ENCODE measurements around the gene ZNF827.

ZNF827 gene

DNA sequence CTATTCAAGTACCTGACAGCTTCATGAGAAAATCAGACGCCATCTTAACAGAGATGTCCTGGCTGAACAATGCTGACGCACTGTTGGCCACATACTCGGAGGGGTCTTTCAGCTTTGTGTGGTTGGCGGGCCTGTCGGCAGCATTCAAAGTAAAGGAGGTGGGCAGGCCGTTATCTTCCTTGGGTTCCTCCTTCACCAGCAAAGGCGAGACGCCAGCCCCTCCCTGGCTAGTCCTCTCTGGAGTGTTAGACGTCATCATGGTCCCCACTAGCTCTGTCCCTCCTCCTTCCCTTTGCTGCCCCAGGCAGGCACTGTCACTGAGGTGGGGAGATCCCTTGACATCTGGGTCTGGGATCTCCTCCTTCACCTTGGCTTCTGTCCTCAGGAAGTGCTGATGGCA is 53.0 kb downstream of the ZNF827 start:
- DNase-seq = no peak

DNA sequence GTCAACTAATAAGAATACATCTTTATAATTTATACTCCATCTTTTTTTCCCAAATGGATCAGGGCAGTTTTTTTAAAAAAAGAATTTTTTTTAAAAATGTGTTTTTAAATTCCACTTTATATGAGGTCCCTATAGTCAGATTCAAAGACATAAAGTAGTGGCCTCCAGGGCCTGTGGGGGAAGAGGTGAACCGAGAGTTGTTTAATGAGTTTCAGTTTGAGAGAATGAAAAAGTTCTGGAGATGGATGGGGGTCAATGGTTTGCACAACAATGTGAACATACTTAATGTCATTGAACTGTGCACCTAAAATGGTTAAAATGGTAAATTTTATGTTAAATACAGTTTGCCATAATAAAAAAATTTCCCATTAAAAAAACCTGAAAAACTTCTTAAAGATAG is 53.8 kb downstream of the ZNF827 start:
- no peak for DNase-seq

DNA sequence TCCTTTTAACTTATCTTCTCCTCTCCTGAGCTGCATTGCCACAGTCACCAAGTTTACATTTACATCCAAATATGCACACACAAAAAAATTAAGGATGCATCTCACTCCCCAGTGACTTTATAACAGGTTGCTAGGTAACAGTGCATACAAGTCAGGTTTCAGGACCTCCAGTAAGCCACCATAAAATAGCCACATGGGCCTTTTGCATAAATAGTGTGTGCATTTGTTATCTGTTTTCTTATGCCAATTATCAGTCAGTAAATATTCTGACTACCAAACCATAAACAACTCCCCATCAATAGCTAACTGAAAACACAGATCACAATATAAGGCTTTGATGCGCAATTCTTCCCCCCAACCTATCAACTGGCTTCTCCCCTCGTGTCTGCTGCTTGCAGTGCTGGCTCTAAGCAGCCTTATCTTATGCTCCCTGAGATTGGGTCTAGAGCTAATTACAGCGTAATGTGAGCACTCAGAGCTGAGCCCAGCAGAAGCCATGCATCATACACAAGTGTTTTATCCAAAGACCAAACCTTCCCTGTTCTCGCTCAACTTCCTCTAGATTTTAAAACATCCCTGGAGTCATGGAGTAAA is 55.4 kb downstream of the ZNF827 start:
- DNase-seq = no peak

DNA sequence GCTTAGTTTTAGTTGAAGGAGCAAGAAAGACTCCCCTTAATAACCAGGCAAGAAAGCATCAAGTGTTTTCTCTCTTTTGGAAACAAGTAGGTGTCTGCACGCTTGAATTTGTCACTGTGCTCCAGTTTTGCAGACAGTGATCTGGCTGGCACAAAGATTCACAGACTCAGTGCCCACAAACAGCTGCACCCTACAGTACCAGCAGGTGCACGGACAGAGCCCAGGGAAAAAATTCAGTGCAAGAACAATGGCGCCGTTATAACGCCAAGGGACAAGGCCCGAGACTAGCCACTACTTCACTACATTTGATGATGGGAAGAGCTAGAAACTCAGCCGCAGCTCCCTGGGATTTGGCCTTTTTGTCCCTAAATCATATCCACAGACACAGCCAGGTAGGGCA is 56.0 kb downstream of the ZNF827 start:
- DNase-seq = no peak

DNA sequence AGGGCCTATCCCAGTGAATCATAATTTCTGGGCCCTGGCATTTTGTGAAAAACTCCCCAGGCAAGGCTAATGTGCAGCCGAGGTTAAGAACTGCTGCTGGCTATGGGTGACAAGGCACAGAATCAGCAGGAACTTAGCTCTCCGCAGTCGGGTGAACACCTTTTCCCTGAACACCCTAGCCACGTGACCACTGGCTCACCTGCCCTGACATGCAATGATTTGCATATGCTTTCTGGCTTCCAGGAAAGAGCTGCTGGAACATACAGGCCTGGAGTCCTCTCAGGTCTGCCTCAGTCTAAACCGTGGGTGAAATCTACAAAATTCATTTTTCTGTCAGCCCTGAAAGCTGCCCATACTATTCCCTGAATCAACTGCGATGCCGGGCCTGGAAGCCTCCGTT is 56.6 kb downstream of the ZNF827 start:
- DNase-seq = no peak

DNA sequence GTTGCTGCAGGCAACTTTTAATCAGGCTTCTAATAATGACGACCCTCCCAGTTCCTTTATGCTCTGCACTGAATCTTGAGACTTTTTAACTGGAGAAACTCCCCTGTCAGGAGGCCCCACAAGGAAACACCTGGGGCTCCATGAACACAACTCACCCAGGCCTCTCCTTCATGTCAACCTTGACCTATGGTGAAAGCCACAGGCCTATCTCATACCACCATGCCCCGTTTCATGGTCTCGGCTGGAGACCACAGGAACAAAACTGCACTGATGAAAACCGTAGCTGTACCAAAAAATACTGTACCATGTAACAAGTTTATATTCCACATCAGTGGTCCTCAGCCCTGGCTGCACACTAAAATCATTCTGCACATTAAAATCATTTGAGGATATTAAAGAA is 57.0 kb downstream of the ZNF827 start:
- no peak for DNase-seq

DNA sequence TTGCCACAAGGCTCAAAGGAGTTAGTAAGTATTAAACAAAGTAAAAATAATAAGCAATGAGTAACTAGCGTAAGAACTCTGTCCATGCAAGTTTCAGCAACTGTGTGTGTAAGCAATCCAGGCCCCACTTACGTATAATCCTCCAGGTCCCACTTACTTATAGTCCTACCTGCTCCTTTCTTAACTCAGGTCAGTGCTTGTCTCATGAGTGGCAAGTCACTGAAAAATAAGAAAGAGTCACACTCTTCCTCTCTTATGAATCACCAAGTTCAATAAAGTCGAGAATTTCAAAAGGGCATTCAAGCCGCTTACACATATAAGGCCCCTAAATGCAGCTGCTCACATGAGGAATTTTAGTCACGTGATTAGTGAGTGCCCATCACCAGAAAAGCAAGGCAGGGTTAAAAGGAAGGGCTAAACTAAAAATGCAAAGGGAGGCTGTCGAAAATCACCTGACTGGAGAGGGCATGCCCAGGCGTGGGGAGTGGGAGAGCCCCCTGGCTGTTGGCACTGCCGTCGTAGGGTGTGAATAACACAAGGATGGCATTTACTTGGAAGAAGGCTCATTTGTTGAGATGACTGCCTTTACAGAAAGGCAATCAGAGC is 58.2 kb downstream of the ZNF827 start:
- no peak for DNase-seq

DNA sequence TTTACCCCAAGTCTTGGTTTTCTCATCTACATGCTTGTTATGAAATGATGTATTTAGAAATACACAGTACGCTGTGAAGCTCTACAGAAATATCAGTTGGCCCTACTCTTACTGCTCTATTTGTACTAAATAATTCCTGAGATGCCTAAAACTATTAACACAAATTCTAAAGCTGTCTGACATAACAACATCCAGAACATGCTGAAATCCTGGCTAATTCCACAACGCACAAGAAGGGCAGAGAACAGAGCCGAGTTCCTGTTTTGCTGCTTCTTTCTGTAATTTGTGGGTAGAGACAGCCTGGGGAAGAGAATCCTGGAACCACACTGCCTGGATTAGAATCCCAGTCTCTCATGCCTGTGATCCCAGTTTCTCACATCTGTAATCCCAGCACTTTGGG is 59.0 kb downstream of the ZNF827 start:
- DNase-seq = no peak

DNA sequence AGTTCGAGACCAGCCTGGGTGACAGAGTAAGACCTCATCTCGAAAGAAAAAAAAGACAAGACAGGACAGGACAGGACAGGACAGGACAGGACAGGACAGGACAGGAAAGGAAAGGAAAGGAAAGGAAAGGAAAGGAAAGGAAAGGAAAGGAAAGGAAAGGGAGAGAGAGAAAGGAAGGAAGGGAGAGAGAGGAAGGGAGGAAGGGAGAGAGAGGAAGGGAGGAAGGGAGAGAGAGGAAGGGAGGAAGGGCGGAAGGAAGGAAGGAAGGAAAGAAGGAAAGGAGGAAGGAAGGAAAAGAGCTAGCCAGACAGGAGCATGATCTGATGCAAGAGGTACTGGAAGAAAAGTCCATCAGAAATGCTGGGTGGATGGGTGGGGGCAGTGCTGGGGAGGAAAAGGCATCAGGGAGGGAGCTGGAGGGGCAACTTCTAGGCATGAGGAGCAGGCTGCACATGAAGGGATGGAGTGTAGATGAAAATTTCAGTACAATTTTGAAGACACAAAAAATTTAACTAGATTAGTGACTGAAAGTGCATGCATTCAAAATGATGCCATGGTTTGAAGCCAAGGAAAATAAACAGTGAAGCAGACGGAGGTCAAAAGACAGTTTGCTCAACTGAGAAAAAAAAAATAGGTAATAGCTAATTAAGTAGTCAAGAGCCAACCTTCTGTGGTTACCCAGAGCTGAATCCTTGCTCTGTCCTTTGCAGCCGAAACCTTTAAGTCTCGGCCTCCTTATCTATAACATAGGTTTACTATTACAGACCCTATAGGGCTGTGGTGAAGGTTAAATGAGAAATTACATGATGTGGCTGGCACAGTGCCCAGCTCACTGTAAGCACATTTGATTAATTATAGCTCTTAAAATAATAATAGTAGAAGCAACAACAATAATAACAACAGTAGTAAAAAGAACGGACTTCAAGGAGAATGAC is 59.9 kb downstream of the ZNF827 start:
- no peak for DNase-seq

DNA sequence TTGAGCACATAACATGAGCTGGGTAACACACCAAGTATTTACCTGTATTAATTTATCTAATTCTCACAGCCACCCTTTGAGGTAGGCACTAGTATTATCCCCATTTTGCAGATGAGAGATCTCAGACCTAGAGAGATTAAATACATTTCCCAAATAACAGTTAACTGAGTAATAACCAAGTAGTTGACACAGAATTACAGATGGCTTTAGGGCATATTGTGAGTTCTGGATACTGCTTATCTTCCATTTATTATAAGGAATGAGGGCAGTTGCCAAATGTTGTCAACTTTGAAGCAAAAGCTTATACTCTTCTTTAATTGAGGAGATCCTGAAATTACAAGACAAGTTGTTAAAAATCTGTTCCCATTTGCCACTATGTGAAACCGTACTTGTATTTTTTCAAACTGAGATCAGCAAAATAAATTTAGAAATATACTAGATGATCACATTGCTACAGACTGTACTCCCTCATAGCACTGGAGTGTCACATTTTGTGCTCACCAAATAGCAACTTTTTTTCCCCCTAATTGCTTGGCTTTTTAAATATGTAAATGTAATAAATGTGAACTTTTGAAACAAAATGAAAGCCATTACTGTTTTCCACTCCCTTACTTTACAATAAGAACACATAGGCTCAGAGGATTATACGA is 62.0 kb downstream of the ZNF827 start:
- DNase-seq = no peak

DNA sequence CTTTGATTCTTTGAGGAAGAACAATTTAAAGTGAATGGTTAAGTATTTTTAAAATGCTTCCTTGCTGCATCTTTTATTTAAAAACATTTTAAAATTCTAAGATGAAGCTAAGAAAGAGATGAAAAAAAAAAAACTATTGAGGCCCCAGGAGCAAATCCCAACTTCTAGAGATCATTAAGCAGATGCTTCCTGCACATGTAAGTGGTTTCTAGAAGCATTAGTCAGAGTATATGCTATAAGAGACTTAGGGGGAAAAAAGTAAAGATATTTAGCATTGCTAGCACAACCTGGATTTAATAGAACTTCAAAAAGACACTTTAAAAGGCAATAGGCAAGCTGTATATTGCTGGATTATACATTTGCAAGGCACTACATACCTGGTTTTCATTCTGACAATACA is 64.7 kb downstream of the ZNF827 start:
- DNase-seq = no peak

DNA sequence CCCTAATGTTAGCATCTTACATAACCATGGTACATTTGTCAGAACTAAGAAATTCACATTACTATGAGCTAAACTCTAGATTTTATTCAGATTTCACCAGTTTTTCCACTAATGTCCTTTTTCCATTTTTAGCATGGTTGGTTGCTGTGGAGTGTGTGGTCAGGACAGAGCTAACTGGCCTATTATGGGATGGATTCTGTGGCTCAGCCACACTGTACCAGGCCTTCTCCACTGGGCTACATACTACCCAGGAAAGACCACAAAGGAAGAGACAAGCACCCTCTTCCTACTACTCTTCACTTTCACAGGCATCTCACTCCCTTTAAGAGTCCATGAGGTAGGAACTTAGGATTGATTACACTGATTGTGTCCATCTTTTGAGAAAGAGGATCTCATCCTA is 67.4 kb downstream of the ZNF827 start:
- no peak for DNase-seq

DNA sequence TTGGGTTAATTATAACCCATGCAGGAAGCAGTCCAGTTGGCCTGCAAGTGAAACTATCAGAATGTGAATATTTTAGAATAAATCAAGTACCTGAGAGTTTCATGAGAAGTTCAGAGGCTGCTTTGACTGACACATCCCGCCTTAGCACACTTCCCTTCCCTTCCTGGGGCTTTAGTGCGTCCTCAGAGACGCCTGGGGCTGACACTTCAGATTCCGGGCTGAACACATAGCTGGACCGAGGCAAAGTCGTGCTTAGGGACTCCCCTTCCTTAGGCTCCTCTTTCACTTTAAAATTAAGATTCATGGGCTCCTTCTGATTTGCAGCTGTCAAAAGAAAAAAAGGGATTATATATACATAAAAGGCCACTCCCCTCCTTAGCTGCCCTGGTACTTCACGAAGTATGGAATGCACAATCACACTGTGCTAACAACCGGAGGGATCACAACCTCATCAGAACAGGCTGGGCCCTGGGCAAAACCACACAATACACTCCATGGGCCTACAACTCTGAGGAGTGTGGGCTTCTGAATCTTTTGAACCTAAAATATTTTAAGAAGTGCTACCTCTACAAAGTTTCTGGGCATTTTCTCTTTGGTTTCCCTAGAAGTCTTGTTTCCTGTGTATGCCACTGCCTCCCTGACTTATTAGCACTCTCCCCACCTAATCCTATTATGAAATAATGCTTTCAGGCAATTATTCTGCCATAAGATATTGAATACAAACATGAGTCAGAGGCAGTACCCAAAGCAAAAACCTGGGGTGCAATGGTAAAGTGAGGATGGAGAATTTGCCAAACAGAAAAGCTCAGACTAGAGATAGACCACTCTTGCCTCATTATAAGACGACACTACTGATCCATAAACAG is 68.2 kb downstream of the ZNF827 start:
- no peak for DNase-seq

DNA sequence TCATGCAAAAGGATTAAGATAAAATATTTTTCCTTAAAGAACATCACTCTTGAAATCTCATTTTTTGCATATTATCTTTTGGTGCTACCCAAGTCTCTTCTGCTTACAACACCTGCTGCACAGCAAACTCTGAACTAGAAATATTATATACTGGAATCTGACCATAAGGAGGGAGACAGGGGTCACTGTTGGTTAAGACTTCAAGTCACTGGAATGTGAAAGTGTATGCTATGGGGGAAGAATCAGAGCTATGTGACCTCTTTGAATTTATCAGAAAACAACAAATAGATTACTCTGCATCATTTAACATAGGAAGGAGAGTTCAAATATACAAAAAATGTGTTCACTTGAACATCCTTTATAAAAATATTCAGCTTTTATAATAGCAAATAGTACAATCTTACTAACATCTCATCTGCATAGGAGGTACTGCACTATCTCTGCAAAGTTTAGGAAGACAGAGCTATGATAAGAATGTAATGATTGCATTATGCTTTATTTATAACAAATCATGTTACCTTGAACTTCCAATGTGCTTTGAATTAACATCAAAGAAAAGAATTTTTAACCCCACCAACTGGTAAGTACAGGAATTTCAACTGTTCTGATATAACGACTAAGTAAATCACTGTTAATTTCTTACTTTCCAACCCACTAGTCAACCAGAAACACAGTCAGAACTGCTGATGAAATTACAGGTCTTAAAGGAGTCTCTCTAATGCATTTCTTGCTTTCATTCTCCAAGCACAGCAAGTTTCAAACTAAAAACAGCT is 69.8 kb downstream of the ZNF827 start:
- DNase-seq = no peak

DNA sequence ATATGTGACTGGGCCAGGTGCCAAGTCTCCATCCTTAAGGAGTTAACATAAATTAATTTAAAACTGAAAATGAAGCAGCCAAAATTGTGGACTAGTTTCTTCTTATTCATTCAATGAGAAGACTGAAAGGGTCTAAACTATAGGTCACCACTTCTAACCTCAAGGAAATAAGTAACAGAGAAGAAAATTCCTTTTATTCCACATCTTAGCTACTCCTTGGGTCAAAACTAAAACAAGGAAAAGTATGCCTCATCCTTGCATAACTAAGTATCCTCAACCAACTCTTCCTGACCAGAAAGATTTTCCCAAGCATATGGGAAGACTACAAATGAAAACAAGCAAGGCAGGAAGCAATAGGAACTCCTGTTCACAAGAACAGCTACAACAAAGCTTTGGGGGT is 71.2 kb downstream of the ZNF827 start:
- no peak for DNase-seq

DNA sequence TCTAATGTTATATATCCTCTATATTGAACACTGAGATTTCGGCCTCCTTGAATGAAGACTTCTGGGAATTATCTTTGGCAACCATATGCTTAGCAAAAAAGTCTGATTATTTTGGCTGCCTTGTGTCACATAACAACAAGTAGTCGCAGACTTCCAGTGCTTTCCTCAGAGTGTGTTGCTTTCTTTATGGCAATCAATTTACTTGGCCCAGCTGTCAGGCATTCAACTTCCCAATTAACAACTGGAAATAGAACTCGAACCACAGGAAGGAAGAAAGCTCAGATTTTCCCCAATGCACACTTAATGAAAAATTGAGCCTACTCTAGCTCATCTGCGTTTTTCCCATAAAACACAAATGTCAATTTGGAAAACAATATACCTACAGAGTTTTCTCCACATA is 71.6 kb downstream of the ZNF827 start:
- DNase-seq = no peak

DNA sequence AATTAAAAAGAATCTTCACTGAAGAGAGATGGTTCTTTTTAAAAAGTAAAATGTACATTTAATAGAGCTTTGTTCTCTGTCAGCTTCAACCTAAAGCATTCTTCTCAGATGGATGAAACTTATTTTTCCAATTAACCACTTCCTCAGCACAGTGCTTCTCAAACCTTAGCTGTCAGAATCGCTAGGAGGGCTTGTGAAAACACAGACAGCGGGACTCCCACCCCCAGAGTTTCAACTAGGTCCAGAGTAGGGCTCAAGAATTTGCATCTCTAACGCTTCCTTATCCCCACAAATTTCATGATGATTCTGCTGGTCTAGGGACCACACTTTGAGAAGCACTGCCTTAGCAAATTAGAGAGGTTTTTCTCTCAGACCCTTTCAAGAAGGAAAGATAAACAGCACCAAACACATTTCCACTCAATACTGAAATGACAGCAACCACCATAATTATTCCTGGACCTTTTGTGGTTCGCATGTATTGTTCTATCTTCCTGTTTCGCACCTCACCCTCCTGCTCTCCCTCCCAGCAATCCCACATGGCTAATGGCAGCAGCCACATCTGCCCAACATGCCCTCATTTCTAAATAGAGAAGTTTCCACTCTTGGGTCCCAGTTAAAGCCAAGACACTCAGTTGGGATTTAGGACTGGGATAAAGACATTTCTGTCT is 73.2 kb downstream of the ZNF827 start:
- DNase-seq = no peak

DNA sequence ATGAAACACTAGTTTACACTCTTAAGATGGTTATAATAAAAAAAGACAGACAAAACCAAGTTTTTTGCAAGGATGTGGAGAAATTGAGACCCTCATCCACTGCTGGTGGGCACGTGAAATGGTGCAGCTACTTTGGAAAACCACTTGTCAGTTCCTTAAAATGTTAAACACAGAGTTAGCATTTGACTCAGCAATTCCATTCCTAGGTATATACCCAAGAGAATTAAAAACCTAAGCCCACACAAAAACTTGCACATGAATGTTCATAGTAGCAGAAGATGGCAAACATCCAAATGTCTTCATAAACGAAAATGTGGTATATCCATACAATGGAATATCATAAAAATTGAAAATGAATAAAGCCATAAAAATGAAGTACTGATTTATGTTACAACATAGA is 75.4 kb downstream of the ZNF827 start:
- DNase-seq = no peak

DNA sequence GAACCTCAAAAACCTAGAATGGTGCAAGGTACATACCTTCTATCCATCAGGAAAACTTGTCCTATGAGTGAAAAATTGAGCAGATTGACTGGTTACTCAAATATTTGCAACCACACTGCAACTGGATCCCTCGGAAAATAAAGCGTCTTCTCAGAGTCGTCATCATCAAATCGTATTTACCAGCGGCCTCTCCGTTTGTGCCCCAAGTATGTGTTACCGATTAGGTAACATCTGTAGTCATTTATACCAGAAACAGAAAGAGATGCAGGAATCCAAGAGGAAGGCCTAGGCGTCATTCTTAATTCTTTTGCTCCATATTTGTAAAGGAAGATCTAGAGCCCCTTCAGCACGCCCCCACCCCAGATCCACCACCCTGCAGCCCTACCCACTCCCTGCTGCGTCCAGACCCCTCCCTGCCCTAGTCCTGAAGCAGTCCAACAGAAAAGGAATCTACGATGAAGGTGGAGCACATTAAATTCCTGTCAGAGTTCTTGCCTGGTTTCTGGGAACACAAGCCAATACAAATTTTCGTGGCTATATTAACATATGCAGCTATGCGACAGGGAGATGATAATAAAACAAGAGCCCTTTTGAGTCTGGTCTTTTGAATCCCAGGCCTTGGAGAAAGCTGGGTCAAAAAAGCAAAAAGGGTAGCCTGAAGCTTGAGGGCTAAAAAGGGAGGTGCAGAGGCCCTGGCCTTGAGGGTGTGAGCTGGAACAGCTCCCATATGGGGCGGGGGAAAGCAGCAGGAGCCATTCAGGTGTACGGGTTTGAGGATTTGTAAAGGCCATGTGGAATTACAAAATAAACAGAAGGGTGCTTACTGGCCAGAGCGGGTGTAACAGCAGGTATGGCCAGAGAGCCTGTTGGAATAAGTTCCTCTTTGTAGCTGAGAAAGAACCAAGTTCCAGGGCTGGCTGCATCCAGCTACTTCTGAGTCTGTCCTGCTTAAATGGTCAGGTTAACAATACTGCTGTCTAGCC is 77.0 kb downstream of the ZNF827 start:
- DNase-seq = no peak

DNA sequence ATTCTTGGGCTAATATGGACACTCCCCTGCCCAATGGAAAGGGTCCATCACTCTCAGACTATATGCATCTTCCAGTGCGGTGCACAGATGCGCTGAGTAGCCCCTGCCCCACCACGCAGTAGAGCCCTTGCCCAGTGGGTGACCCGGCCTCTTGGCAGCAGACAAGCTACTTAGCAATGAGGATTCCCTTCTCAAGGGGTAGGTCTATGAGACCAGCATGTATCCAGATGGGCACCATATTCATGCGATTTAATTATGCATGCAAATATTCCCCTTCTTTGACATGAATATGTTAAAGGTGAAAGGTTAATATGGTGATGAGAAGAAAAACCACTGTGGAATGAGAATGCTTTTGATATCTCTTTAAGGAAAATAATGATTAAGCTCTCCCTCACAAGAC is 77.7 kb downstream of the ZNF827 start:
- DNase-seq = no peak

All from effector CD8-positive, alpha-beta T cell (primary cell).